HUDEP-2 (cell line): ENCODE data around the gene GJB1.
"Not testable (repeated sequence)": the region's sequence is repeated elsewhere in the genome, so short reads cannot be mapped to it uniquely, and the experiment has no call there.

Source experiments
- DNase-seq, 76 experiments: peaks; one replicate each; lab custom pipeline; 2025; ENCODE audit not compliant: unreplicated experiment in 76 of 76; lab: John Stamatoyannopoulos, UW

Gene GJB1

DNA sequence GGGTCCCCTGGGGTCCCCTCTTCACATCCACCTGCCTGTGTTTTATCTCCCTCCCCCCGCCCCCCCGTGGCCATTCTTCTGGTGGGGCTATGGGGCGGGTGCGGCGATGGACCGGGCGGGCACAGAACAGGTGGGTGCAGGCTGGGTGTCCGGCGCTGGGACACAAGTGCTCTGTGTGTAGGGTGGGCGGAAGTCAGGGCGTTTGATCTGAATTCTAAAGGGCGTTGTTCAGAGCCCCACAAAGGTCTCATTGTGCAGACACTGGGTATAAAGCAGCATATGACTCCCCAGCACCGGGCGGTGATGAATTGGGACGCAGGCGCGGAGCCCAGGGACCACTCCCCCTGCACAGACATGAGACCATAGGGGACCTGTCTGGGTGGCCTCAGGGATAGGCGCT, at the start of gene GJB1:
GJB1 (plus strand) TSS at position 296 of the 400 bp plus-strand sequence. CDS start 484 bp downstream, outside the sequence.
- no peak for DNase-seq

DNA sequence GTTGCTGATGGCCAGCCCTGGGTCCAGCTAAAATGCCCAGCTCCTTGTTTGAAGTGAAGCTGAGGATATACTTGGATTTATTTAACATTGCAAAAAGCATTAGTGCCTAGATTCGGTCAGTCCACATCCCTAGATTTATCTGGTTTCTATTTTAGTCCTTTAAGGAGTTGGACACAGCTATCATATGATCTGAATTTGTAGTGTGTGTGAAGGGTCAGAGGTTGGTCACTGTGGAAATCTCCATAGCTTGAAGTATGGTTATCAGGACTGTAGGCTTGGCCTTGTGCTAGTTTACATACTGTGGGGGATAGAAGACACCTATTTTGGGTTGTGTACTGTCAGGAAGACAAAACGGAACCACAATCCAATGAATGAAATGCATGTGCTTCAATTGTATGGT, 49.6 kb upstream of the GJB1 start:
- no peak for DNase-seq

DNA sequence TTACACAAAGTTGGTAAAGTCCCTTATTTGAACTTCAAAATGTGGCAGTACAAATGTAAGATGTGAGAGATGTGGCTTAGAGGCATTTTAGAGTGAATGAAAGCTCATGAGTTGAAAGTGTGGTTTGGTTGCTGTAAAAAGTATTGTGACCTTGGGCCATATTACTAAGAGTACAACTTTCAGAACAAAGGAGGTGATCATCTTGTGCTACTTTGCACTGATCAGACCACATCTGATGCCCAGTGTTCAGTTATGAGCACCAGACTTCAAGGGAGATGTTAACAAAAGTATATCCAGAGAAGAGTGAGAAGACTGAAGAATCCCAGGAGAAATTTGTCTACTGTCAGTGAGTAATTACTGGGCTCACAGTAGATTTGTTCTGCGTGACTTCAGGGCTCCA, 48.2 kb upstream of the GJB1 start:
- no peak for DNase-seq

DNA sequence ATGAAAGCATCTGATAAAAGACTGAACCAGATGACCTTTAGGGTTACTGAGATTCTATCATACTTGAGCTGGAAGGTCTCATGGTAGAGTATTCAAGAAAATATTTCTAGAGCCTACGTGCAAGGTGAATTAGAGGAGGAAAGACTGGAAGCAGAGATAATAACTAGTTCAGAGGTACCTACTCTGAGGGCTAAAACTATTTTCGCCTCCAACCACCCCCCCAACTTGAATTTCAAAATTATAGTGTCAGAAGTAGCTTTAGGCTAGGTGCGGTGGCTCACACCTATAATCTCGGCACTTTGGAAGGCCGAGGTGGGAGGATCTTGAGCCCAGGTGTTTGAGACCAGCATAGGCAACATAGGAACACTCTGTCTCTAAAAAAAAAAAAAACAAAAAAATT, 47.5 kb upstream of the GJB1 start:
- no peak for DNase-seq

DNA sequence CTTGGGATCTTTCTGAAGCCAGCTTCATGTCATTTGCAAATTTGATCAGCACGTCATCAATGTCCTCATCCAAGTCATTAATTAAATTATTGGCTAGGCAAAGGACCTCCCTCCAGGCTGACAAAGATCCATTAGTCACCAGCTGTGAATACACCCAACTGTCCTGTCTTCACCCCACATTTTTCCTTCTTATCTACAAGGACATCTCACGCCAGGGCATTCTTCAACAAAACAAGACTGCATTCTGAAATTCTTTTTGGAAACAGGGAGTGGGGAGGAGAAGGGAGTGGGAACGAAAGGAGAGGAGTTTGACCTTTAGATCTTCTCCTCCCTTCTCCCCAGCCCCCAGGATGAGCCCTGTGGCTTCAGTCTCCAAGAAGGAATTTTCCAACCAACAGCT, 45.7 kb upstream of the GJB1 start:
- DNase-seq: no peak

DNA sequence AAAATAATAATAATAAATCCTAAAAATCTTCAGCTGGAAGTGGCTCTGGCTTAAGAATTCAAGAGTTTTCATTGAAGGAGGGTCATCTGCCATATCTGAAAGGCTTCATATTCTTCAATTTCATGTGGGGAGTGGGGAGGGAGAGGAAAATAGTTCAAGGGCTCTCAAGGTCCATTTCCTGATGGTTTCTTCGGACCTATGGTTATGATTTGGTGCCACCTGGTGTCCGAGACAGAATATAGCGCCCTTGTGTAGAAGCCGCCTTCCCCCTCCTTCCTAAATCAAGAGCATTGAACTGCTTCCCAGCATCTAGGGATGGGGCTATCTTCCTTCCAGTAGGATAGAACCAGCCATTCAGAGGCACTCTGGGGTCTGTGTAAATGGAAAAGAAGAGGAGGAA, 44.1 kb upstream of the GJB1 start:
- DNase-seq: peak in 51 of 76 experiments; percentile 0 to 49 (median 8)

GRCh38 chrX:71180579-71181265, 42.3 kb upstream of the GJB1 start:
- not testable (repeated sequence) for DNase-seq

GRCh38 chrX:71181558-71181909, 41.5 kb upstream of the GJB1 start:
- DNase-seq: peak in 11 of 76 experiments; percentile 2 to 35 (median 11)

DNA sequence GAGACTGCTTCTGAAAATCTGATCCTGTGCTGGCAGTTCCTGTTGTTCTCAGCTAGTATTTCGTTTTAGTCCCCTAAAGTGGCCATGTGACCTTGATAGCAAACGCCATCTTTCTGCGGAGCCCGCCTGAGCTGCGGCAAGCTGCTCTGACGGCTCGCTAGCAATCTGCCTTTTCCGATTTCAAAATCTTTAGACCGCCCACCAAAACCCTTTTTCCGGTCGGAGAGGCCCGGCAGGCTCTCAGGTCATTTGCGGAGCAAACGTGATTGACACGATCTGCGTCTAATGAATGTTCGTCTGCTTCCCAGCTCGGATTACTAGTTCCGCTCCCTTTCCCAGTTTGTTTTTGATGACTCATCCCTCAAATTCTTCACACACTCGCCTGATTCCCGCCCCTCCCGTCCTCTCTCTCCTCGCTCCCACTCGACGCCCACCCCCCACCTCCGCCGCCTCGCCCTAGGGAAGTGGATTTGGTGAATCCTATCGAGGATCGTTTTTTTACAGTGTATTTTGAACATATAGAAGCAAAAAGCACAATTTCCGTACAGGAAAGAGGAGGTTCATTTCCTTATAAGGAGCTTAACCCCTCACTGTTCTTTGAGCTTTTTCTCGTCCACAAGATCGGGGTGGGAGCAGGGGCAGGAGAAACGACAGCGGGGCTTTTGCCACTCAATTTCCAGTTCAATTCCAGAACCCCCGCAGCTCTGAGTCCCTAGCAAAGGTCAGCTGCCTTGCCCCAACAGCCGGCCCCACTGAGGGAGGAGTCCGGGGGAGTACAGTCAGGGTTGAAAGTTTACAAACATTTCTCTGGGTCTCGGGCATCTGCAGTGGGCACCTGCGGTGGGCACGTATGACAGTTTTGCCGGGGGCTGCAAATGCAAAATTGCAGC, 40.9 kb upstream of the GJB1 start:
- peak in 75 of 76 experiments; percentile 5 to 92 (median 79) for DNase-seq

GRCh38 chrX:71182871-71183270, 40.2 kb upstream of the GJB1 start:
- no peak for DNase-seq

DNA sequence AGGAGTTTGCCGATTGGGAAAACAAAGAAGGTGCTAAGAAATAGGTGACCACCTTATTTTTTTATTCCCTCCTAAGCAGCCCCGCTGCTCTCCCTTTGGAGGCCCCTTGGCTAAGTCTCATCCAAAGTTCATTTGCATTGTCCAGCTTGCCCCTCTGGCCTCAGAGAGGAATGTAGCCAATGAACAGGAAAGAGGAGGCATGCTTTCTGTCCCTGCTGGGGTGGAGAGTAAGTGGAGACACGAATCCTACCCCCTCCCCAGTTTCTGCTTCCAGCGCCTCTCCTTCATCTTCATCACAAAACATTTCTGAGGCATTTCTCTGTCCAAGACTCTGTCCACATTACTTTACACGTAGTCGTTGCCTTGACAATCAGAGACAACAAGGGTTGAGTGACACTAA, 39.7 kb upstream of the GJB1 start:
- DNase-seq: no peak

DNA sequence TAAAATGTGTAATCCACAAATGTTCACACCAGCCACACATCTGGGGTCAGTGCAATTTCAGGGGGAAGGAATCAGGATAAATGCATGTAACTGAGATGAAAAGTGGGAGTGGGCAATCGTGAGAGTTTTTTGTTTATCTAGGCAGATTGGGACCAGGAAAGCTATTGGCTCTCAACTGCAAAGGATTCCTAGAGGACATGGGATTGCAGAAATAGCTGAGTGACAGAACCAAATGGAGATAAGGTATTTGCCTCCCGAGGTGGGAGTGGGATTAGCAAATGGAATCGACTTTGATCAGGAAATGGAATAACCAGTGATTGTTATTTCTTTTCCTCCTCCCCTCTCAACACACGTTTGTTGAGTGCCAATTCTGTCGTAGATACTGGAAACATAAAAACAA, 38.9 kb upstream of the GJB1 start:
- DNase-seq: no peak

DNA sequence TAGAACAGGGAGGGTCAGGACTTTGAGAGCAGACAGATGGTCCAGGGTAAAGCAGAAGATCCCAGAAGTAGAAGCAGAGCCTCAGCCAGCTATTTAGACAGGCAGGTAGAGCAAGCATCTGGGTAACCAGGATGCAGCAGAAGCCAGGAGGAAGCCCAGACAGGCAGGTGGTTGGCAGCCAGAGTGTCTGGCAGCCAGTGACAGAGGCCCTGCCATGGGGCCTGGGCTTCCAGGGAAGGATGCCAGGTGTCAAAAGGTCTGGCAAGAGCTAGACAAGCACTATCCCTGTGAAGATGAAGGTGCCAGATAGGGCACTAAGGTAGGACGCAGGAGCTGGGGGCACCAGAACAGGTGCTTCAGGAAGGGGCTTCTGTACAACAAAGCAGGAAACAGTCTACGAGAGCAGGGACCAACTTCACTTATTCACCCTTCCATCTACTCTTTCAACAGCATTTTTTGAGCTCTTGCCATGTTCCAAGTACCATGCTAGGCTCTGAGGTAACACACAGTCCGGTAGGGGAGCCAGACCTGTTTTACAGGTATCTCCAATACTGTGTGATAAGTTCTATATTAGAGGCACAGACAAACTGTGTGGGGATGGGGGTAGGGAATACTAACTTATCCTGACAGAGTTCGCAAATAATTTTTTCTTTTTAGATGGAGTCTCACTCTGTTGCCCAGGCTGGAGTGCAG, 38.1 kb upstream of the GJB1 start:
- no peak for DNase-seq

GRCh38 chrX:71191248-71191647, 31.8 kb upstream of the GJB1 start:
- DNase-seq: no peak

DNA sequence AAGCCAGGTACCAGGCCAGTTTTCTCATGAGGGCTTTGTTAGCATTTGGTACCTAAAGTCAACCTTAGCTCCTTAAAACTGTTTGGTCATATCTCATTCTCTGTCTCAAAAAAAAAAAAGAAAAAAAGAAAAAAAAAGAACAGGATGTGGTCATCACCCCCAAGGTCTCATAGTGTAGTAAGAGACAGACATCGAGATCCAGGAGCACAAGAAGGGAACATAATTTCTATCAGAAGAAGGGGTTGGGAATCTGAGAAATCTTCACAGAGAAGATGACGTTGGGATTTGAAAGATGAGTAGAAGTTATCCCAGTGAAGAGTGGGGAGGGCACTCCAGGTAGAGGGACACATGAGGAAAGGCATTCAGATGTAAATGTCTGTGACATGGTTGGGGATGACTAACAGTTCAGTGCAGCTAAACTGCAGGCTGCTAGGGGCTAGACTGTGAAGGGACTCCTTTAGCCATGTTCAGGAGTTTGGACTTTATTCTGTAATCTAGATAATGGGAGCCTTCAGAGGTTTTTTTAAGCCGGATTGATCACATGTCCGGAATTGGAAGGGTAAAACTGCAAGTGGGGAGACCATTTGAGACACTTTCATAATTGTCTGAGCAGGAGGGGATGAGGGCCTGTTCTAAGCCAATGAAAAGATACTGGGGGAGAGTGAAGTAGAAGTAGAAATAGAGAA, 26.9 kb upstream of the GJB1 start:
- no peak for DNase-seq

GRCh38 chrX:71198066-71198465, 25.0 kb upstream of the GJB1 start:
- DNase-seq: no peak

DNA sequence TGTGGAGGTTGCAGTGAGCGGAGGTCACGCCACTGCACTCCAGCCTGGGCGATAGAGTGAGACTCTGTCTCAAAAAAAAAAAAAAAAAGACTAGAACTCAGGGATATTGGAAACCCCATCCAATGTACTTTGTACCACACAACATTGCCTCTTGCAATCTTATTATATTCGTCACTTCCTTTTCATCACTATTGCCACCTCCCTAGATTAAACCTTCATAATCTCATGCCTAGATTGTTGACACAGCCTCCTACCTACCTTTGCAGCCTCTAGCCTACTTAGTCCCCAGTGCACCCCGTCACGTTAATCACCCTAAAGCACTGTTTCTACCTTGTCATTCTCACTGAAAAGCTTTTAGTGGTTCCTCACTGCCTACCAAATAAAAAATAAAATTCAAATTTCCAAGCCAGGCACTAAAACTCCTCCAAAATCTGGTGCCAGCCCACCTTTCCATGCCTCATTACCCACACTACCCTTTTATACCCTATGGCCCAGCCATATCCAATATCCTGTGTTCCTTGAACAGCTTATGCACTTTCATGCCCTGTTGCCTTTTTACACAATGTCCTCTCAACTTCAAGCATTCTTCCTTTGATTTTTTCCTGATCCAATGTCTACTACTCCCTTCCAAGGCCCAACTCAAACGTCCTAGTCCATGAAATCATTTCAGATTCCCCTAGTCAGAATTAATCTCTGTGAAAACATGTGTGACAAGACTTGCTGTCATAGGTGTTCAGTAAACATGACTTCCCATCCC, 23.6 kb upstream of the GJB1 start:
- DNase-seq: no peak

DNA sequence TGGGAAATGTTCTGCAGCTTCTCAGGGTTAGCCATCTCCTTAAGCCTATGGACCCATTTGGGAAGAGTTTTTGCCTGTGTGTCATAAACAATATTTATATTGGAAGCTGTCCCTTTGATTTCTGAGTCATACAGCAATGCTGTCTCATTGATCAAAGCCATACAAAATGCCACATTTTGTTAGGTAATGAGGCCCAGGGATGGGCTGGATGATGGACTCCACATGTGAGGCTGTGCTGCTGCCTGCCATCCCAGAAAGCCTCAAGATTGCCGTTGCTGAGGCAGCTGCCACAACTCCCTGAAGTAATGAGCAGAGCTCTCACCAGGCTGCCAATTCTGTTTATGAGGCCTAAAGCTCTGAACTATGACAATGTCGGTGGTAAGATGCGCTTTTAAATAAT, 12.2 kb upstream of the GJB1 start:
- no peak for DNase-seq

- DNase-seq: no peak
Observed at GRCh38 chrX:71212536-71212935, 10.5 kb upstream of the GJB1 start.

DNA sequence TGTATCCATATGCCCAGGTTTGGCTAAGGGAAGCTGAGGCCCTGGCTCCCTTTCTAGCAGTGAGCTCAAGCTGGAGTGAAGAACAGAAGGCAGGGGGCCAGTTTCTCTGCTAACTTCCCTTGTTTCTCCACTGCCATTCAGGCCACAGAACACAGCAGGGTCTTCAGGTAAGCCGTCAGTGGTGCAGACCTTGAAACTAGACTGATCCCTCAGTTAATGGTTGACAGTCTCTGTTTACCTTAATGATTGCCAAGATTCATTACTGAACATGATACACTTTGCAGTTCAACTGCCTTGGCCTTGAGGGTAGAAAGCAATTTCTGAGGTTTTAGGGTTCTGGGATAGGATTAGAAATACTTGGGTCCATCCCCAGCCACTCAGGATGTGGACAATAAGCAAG, 8.9 kb upstream of the GJB1 start:
- DNase-seq: no peak
